Endodermal cell (in vitro differentiated cells): ENCODE results near the gene CHTF8. TPM values are rescaled to one million over a fixed set of nuclear protein-coding genes. Genes with fewer than 3 reads are reported as not detected.

Source experiments
- DNase-seq: peaks from one replicate; pipeline ENCODE4 v3.0.0-alpha.2; 2017
- H3K27ac ChIP-seq: 2 replicates; pipeline ENCODE4 v1.5.1; 2013; ENCODE audit warnings: mild to moderate bottlenecking, low read depth, low read length, moderate library complexity
- H3K27me3 ChIP-seq: 2 replicates; pipeline ENCODE4 v1.6.1; 2013; ENCODE audit warnings: mild to moderate bottlenecking, low read length, moderate library complexity; ENCODE audit not compliant: insufficient read depth, control insufficient read depth, poor library complexity, severe bottlenecking
- H3K36me3 ChIP-seq: 2 replicates; pipeline ENCODE4 v1.7.0; 2013; ENCODE audit warnings: mild to moderate bottlenecking, low read length, moderate library complexity; ENCODE audit not compliant: control insufficient read depth, insufficient read depth
- H3K4me1 ChIP-seq: one replicate; pipeline ENCODE4 v1.7.0; 2013; ENCODE audit warnings: low read length; ENCODE audit not compliant: control insufficient read depth, insufficient read depth
- H3K4me3 ChIP-seq: 2 replicates; pipeline ENCODE4 v1.5.1; 2013; ENCODE audit warnings: mild to moderate bottlenecking, low read length, moderate library complexity
- H3K9ac ChIP-seq: 2 replicates; pipeline ENCODE4 v1.6.1; 2013; ENCODE audit warnings: mild to moderate bottlenecking, low read length, moderate library complexity; ENCODE audit not compliant: poor library complexity, severe bottlenecking; ENCODE audit errors: extremely low read depth
- H3K9me3 ChIP-seq: 2 replicates; pipeline ENCODE4 v1.6.1; 2013; ENCODE audit warnings: mild to moderate bottlenecking, low read length, moderate library complexity; ENCODE audit not compliant: control insufficient read depth
- H3K27ac Mint-ChIP-seq: 2 replicates; pipeline ENCODE4 v1.8.0; 2020; ENCODE audit warnings: mixed read lengths
- H3K27me3 Mint-ChIP-seq: 2 replicates; pipeline ENCODE4 v1.8.0; 2021; ENCODE audit warnings: mild to moderate bottlenecking, mixed read lengths; ENCODE audit not compliant: insufficient read depth
- H3K36me3 Mint-ChIP-seq: 2 replicates; pipeline ENCODE4 v1.8.0; 2020; ENCODE audit warnings: low read depth, mixed read lengths
- H3K4me1 Mint-ChIP-seq: 2 replicates; pipeline ENCODE4 v1.8.0; 2020; ENCODE audit warnings: mixed read lengths
- H3K4me3 Mint-ChIP-seq: 2 replicates; pipeline ENCODE4 v1.8.0; 2020; ENCODE audit warnings: mild to moderate bottlenecking, moderate library complexity, mixed read lengths
- H3K9me3 Mint-ChIP-seq: 2 replicates; pipeline ENCODE4 v1.8.0; 2020; ENCODE audit warnings: mild to moderate bottlenecking, mixed read lengths
- WGBS, 2 experiments: methylation state at CpG; one replicate each; pipeline versions ENCODE4 v1.1.5 to v1.1.7; 2013; ENCODE audit warnings: missing lambda C conversion rate in 2 of 2, mixed read lengths in 1 of 2; ENCODE audit not compliant: insufficient coverage in 1 of 2, insufficient read length in 1 of 2; 5-methylcytosine and 5-hydroxymethylcytosine counted together
- long read RNA-seq, 4 experiments: library from polyadenylated mRNA in 2 of 4; library from RNA in 1 of 4; library from capped mRNA in 1 of 4; stranded (forward) in 3 of 4; unstranded in 1 of 4; transcript quantifications; one replicate each; pipeline ENCODE4 v2.0.0, GENCODE V29; 2020 to 2021; ENCODE audit warnings: inconsistent platforms in 1 of 4
- polyA plus RNA-seq, 2 experiments: library from polyadenylated mRNA; stranded (reverse); fragments of 50-300 nt; gene quantifications; one replicate each; pipeline ENCODE4 v1.2.3, GENCODE V29; 2013
- total RNA-seq, 2 donors: library from RNA; stranded (reverse); fragmentation: NEBNext Ultra II Directional in 1 of 2; extraction: Animal tissue kit (Norgen Biotek cat#: 25700) in 1 of 2; gene quantifications; 2 replicates in 1 of 2; 3 replicates in 1 of 2; pipeline ENCODE4 v1.2.1, GENCODE V29; 2021
- TF ChIP-seq, protein P1 (sequence below): fragments of 200-600 bp; sonication (generic); conservative IDR thresholded peaks from 2 replicates; pipeline ENCODE4 v1.5.0; 2021; ENCODE audit warnings: antibody characterized with exemption, mild to moderate bottlenecking

Gene CHTF8, protein sequence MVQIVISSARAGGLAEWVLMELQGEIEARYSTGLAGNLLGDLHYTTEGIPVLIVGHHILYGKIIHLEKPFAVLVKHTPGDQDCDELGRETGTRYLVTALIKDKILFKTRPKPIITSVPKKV
- total RNA-seq, result 100 to 1,000 TPM; 105 to 142 TPM
- 122 TPM for polyA plus RNA-seq (2013, experiment 1 of 2)
- 111 TPM for polyA plus RNA-seq (2013, experiment 2 of 2)
- long read RNA-seq, experiment 1, transcript CHTF8-201 (1 exons, 2,561 nt), result major isoform, 15 of 34 reads
- long read RNA-seq, experiment 1, transcript CHTF8-203 (4 exons, 2,903 nt), result minor isoform, 8 of 34 reads
- long read RNA-seq, experiment 1, partial matches to known transcripts, result 4 of 34 reads
- long read RNA-seq, experiment 1, other reads (novel, unspliced or antisense), result 3 of 34 reads
- long read RNA-seq, experiment 2, transcript CHTF8-202 (4 exons, 1,073 nt), result minor isoform, 23 of 205 reads
- long read RNA-seq, experiment 2, transcript CHTF8-205 (3 exons, 856 nt), result minor isoform, 54 of 205 reads
- long read RNA-seq, experiment 2, transcript CHTF8-211 (2 exons, 734 nt), result minor isoform, 14 of 205 reads
- long read RNA-seq, experiment 2, transcript CHTF8-203 (4 exons, 2,903 nt), result major isoform, 69 of 205 reads
- long read RNA-seq, experiment 2, partial matches to known transcripts, result 5 of 205 reads
- long read RNA-seq, experiment 2, other reads (novel, unspliced or antisense), result 9 of 205 reads
- long read RNA-seq, experiment 3, transcript CHTF8-202 (4 exons, 1,073 nt), result minor isoform, 17 of 199 reads
- long read RNA-seq, experiment 3, transcript CHTF8-205 (3 exons, 856 nt), result minor isoform, 47 of 199 reads
- long read RNA-seq, experiment 3, transcript CHTF8-203 (4 exons, 2,903 nt), result major isoform, 85 of 199 reads
- long read RNA-seq, experiment 3, transcript CHTF8-201 (1 exons, 2,561 nt), result minor isoform, 18 of 199 reads
- long read RNA-seq, experiment 3, partial matches to known transcripts, result 5 of 199 reads
- long read RNA-seq, experiment 3, other reads (novel, unspliced or antisense), result 7 of 199 reads
- long read RNA-seq, experiment 4, partial matches to known transcripts, result 0 of 16 reads
- long read RNA-seq, experiment 4, other reads (novel, unspliced or antisense), result 5 of 16 reads

DNA sequence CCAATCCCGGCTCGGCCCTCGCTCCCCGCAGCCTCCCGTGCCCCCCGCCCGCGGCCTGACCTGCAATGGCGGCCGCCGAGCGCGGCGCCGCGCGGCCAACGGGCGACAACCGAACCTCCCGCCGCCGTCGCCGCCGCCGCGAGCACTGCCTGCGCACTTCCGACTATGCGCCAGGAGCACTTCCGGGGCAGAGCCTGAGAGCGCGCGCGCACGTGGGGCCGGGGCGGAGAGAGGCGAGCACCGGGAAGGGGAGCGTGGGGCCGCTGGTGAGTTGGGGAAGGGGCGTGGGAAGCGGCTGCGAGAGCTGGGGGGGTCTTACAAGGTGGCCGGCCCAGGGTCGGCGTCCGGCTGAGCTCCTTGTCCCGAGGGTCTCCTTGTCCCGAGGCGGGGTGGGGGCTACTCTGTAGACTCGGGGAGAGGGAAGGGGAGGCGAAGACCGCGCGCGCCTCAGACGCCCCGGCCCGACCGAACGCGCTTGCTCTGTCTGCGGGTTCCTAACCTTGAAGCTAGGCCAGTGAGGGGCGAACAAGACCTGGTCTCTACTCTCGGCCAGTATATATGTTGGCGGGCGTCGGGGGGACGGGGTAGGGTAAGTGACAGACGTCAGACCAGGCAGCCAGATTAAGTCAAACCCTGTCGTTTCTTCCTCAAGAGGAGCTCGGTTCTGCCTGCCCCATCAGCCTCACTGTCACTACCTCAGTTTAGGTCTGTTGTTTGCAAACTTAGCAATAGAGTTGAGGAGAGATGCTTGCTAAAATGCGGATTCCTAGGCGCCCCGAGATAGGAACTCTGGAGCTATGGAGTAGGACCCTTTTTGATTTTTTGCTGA, at the start of gene CHTF8, which contains the start of gene UTP4:
Gene CHTF8, minus strand, starts transcription at position 165 of the 829 bp plus-strand sequence. CDS start 11,130 bp downstream, outside the sequence.
Gene UTP4, plus strand, starts transcription at position 226 of the 829 bp plus-strand sequence. CDS start 811 bp downstream, outside the sequence.
- no peaks in the 10 kb centered on the region for H3K9me3 ChIP-seq
- peak within 1 kb of the TSS; percentile 99 for H3K4me3 ChIP-seq
- peak within 1 kb of the TSS; percentile 88 for H3K27ac ChIP-seq
- 0% methylated on average over 17 to 78 of the region's 78 CpGs for WGBS, 2 experiments
- TF ChIP-seq, protein P1, sequence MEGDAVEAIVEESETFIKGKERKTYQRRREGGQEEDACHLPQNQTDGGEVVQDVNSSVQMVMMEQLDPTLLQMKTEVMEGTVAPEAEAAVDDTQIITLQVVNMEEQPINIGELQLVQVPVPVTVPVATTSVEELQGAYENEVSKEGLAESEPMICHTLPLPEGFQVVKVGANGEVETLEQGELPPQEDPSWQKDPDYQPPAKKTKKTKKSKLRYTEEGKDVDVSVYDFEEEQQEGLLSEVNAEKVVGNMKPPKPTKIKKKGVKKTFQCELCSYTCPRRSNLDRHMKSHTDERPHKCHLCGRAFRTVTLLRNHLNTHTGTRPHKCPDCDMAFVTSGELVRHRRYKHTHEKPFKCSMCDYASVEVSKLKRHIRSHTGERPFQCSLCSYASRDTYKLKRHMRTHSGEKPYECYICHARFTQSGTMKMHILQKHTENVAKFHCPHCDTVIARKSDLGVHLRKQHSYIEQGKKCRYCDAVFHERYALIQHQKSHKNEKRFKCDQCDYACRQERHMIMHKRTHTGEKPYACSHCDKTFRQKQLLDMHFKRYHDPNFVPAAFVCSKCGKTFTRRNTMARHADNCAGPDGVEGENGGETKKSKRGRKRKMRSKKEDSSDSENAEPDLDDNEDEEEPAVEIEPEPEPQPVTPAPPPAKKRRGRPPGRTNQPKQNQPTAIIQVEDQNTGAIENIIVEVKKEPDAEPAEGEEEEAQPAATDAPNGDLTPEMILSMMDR, result no peak
- peaks cover 36% of the 10 kb centered on the region for H3K36me3 ChIP-seq
- Mint-ChIP-seq H3K4me1 (peaks cover 28% of the 10 kb centered on the region), H3K9me3 (no peaks in the 10 kb centered on the region), H3K4me3 (peak within 1 kb of the TSS; percentile 97), H3K36me3 (peaks cover 30% of the 10 kb centered on the region), H3K27ac (peak within 1 kb of the TSS; percentile 91), H3K27me3 (no peaks in the 10 kb centered on the region)
- H3K9ac ChIP-seq, result peak within 1 kb of the TSS; percentile 95
- no peaks in the 10 kb centered on the region for H3K27me3 ChIP-seq
- no peaks in the 10 kb centered on the region for H3K4me1 ChIP-seq
- DNase-seq, result peak; percentile 94

DNA sequence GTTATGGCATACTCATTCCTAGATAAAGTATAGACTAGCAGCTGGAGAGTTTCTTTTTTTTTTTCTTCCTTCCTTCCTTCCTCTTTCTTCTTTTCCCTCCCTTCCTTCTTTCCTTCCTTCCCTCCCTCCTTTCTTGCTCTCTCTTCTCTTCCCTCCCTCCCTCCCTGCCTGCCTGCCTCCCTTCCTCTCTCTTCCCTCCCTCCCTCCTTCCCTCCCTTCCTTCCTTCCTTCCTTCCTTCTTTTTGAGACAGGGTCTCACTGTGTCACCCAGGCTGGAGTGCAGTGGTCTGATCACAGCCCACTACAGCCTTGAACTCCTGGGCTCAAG, 47.6 kb upstream of the CHTF8 start:
- Mint-ChIP-seq H3K9me3 (no peaks in the 10 kb centered on the region), H3K27me3 (no peaks in the 10 kb centered on the region), H3K4me3 (no peak overlapping the region), H3K36me3 (peaks cover 2% of the 10 kb centered on the region), H3K27ac (no peak overlapping the region), H3K4me1 (no peaks in the 10 kb centered on the region)
- Histone ChIP-seq H3K9ac (no peak overlapping the region), H3K9me3 (no peaks in the 10 kb centered on the region), H3K27ac (no peak overlapping the region), H3K4me3 (no peak overlapping the region), H3K36me3 (no peaks in the 10 kb centered on the region), H3K27me3 (no peaks in the 10 kb centered on the region), H3K4me1 (no peaks in the 10 kb centered on the region)
- DNase-seq, result no peak
- TF ChIP-seq, protein P1, result no peak
